Naive thymus-derived CD4-positive, alpha-beta T cell (primary cell): ENCODE data around the gene UPK3BL2. TPM values are rescaled to one million over a fixed set of nuclear protein-coding genes. Genes with fewer than 3 reads are reported as not detected.
"Not testable (repeated sequence)": the region's sequence is repeated elsewhere in the genome, so short reads cannot be mapped to it uniquely, and the experiment has no call there.

Experiments used
- ATAC-seq: fragments of 150-1000 bp; cut with Tn5 transposase; 2 replicates; pipeline ENCODE4 v1.10.0; 2021; ENCODE audit warnings: mild to moderate bottlenecking, moderate library complexity
- CTCF ChIA-PET: fragments of 350-600 bp; sonication (Branson Sonifier 250); formaldehyde crosslinking; loops from one replicate; lab custom pipeline; 2021; ENCODE audit warnings: antibody characterized with exemption; lab: Charles Lee
- POLR2A ChIA-PET: fragments of 350-600 bp; sonication (Branson Sonifier 250); formaldehyde crosslinking; loops from one replicate; lab custom pipeline; 2021; ENCODE audit warnings: antibody characterized with exemption, inconsistent platforms; lab: Charles Lee
- DNase-seq, 9 donors: peaks; one replicate each; pipeline versions ENCODE4 v3.0.0 to v3.0.0-alpha.2; 2020 to 2022; ENCODE audit warnings: mixed read lengths in 1 of 9
- H3K27ac ChIP-seq: one replicate; pipeline ENCODE4 v1.7.0; 2013; ENCODE audit warnings: mild to moderate bottlenecking, low read depth, low read length, moderate library complexity
- H3K27me3 ChIP-seq, 2 donors: one replicate each; pipeline ENCODE4 v1.7.0; 2013; ENCODE audit warnings: low read length in 2 of 2, mild to moderate bottlenecking in 2 of 2, moderate library complexity in 2 of 2; ENCODE audit not compliant: control insufficient read depth in 2 of 2, insufficient read depth in 2 of 2
- H3K36me3 ChIP-seq, 3 experiments: 1 replicate in 2 of 3; 2 replicates in 1 of 3; pipeline ENCODE4 v1.7.0; 2013; ENCODE audit warnings: low read length in 3 of 3, mild to moderate bottlenecking in 3 of 3, moderate library complexity in 1 of 3; ENCODE audit not compliant: insufficient read depth in 3 of 3, control insufficient read depth in 2 of 3
- H3K4me1 ChIP-seq, 2 donors: one replicate each; pipeline ENCODE4 v1.7.0; 2013; ENCODE audit warnings: low read length in 2 of 2, mild to moderate bottlenecking in 2 of 2, moderate library complexity in 1 of 2; ENCODE audit not compliant: control insufficient read depth in 2 of 2, insufficient read depth in 2 of 2
- H3K4me3 ChIP-seq: 2 replicates; pipeline ENCODE4 v1.7.0; 2013; ENCODE audit warnings: mild to moderate bottlenecking, low read length
- H3K9me3 ChIP-seq, 3 experiments: 1 replicate in 2 of 3; 2 replicates in 1 of 3; pipeline ENCODE4 v1.7.0; 2013; ENCODE audit warnings: low read length in 3 of 3; ENCODE audit not compliant: control insufficient read depth in 2 of 3
- H3K27ac Mint-ChIP-seq, 9 donors: one replicate each; pipeline ENCODE4 v1.8.0; 2020 to 2022; ENCODE audit warnings: mixed read lengths in 9 of 9, mild to moderate bottlenecking in 8 of 9, moderate library complexity in 5 of 9, inconsistent platforms in 2 of 9
- H3K27me3 Mint-ChIP-seq, 5 donors: one replicate each; pipeline ENCODE4 v1.8.0; 2021 to 2022; ENCODE audit warnings: mixed read lengths in 5 of 5, mild to moderate bottlenecking in 1 of 5
- H3K36me3 Mint-ChIP-seq, 5 donors: one replicate each; pipeline ENCODE4 v1.8.0; 2020 to 2022; ENCODE audit warnings: mixed read lengths in 5 of 5, mild to moderate bottlenecking in 3 of 5, inconsistent platforms in 1 of 5
- H3K4me1 Mint-ChIP-seq, 7 donors: one replicate each; pipeline ENCODE4 v1.8.0; 2020 to 2022; ENCODE audit warnings: mixed read lengths in 7 of 7, mild to moderate bottlenecking in 3 of 7, inconsistent platforms in 1 of 7
- H3K4me3 Mint-ChIP-seq, 10 donors: one replicate each; pipeline ENCODE4 v1.8.0; 2020 to 2022; ENCODE audit warnings: mild to moderate bottlenecking in 10 of 10, mixed read lengths in 10 of 10, moderate library complexity in 6 of 10, inconsistent platforms in 2 of 10
- H3K9me3 Mint-ChIP-seq, 11 donors: one replicate each; pipeline ENCODE4 v1.8.0; 2020 to 2022; ENCODE audit warnings: mixed read lengths in 11 of 11, mild to moderate bottlenecking in 4 of 11, inconsistent platforms in 1 of 11, moderate library complexity in 1 of 11
- intact Hi-C, 2 donors: fragments of 100-400 bp; cut with micrococcal nuclease; formaldehyde crosslinking; loops; one replicate each; pipeline ENCODE4 v1.15.1; 2023
- polyA plus RNA-seq, 2 donors: library from polyadenylated mRNA; unstranded; fragments of 300-500 nt; fragmentation: Illumina TruSeq; gene quantifications; one replicate each; pipeline ENCODE4 v1.2.3, GENCODE V29; 2021
- total RNA-seq, 6 experiments: library from RNA in 5 of 6; stranded (reverse) in 5 of 6; gene quantifications; 1 replicate in 5 of 6; 2 replicates in 1 of 6; pipeline ENCODE4 v1.2.3 and lab custom pipeline; 2021 to 2026

Gene UPK3BL2
- total and polyA plus RNA-seq, 7 experiments from 2014 or later = 3.4 to 85.3 (median 61.3) TPM

GRCh38 chr7:102546353-102546752, 2.9 kb upstream of the UPK3BL2 start:
- H3K27ac Mint-ChIP-seq, H3K9me3 Mint-ChIP-seq, H3K27me3 ChIP-seq, H3K27me3 Mint-ChIP-seq, intact Hi-C loops, H3K9me3 ChIP-seq, H3K4me1 ChIP-seq, H3K4me1 Mint-ChIP-seq, CTCF ChIA-PET, H3K4me3 ChIP-seq, H3K4me3 Mint-ChIP-seq, H3K36me3 Mint-ChIP-seq, H3K36me3 ChIP-seq, DNase-seq, H3K27ac ChIP-seq, POLR2A ChIA-PET: not testable (repeated sequence)
- ATAC-seq = peak; percentile 25

GRCh38 chr7:102545288-102545687, 1.8 kb upstream of the UPK3BL2 start:
- POLR2A ChIA-PET, H3K4me1 ChIP-seq, DNase-seq, H3K4me3 ChIP-seq, H3K4me1 Mint-ChIP-seq, H3K9me3 ChIP-seq, ATAC-seq, H3K27ac Mint-ChIP-seq, H3K27me3 Mint-ChIP-seq, H3K4me3 Mint-ChIP-seq, intact Hi-C loops, CTCF ChIA-PET, H3K27me3 ChIP-seq, H3K36me3 Mint-ChIP-seq, H3K9me3 Mint-ChIP-seq, H3K36me3 ChIP-seq, H3K27ac ChIP-seq: not testable (repeated sequence)

GRCh38 chr7:102544372-102544771, 876 bp upstream of the UPK3BL2 start:
- DNase-seq, H3K36me3 Mint-ChIP-seq: not testable (repeated sequence)

GRCh38 chr7:102542771-102543170, 725 bp downstream of the UPK3BL2 start:
- intact Hi-C loops, H3K27ac Mint-ChIP-seq, H3K27ac ChIP-seq, H3K27me3 ChIP-seq, H3K9me3 Mint-ChIP-seq, H3K27me3 Mint-ChIP-seq, H3K4me1 ChIP-seq, DNase-seq, POLR2A ChIA-PET, H3K36me3 Mint-ChIP-seq, H3K4me3 ChIP-seq, H3K4me3 Mint-ChIP-seq, CTCF ChIA-PET, H3K9me3 ChIP-seq, H3K4me1 Mint-ChIP-seq, ATAC-seq, H3K36me3 ChIP-seq: not testable (repeated sequence)

More at GRCh38 chr7:102544372-102544771, 876 bp upstream of the UPK3BL2 start:
- H3K4me1 ChIP-seq, H3K9me3 ChIP-seq, ATAC-seq, H3K27me3 ChIP-seq, H3K4me3 Mint-ChIP-seq, H3K27ac Mint-ChIP-seq, H3K36me3 ChIP-seq, POLR2A ChIA-PET, CTCF ChIA-PET, H3K4me1 Mint-ChIP-seq, intact Hi-C loops, H3K27me3 Mint-ChIP-seq, H3K4me3 ChIP-seq, H3K9me3 Mint-ChIP-seq, H3K27ac ChIP-seq: not testable (repeated sequence)

- DNase-seq, H3K4me3 Mint-ChIP-seq, H3K4me1 Mint-ChIP-seq, H3K27me3 Mint-ChIP-seq, intact Hi-C loops, H3K27ac Mint-ChIP-seq, H3K27ac ChIP-seq, ATAC-seq, H3K9me3 Mint-ChIP-seq, H3K36me3 ChIP-seq, H3K4me1 ChIP-seq, CTCF ChIA-PET, H3K4me3 ChIP-seq, H3K9me3 ChIP-seq, H3K36me3 Mint-ChIP-seq, POLR2A ChIA-PET, H3K27me3 ChIP-seq: not testable (repeated sequence)
Measured at GRCh38 chr7:102542083-102542482, 1.4 kb downstream of the UPK3BL2 start.

- ATAC-seq, H3K27me3 ChIP-seq, H3K4me1 ChIP-seq, POLR2A ChIA-PET, H3K27me3 Mint-ChIP-seq, H3K27ac ChIP-seq, CTCF ChIA-PET, H3K4me3 Mint-ChIP-seq, H3K27ac Mint-ChIP-seq, H3K4me3 ChIP-seq, H3K9me3 Mint-ChIP-seq, H3K9me3 ChIP-seq, intact Hi-C loops, H3K4me1 Mint-ChIP-seq, H3K36me3 ChIP-seq, H3K36me3 Mint-ChIP-seq, DNase-seq: not testable (repeated sequence)
Measured at GRCh38 chr7:102540604-102541003, 2.9 kb downstream of the UPK3BL2 start.

- ATAC-seq = peak; percentile 16
- DNase-seq, H3K9me3 Mint-ChIP-seq, H3K4me3 Mint-ChIP-seq, intact Hi-C loops, H3K36me3 ChIP-seq, H3K27ac Mint-ChIP-seq, H3K4me1 Mint-ChIP-seq, H3K4me1 ChIP-seq, CTCF ChIA-PET, H3K9me3 ChIP-seq, H3K27ac ChIP-seq, H3K27me3 Mint-ChIP-seq, H3K36me3 Mint-ChIP-seq, H3K27me3 ChIP-seq, H3K4me3 ChIP-seq, POLR2A ChIA-PET: not testable (repeated sequence)
Measured at GRCh38 chr7:102535062-102535615, 8.4 kb downstream of the UPK3BL2 start.
